Globus pallidus (tissue), 1 donor: ENCODE data around the gene CCN5.

Source experiments
- DNase-seq: peaks from one replicate; pipeline ENCODE4 v3.0.0-alpha.2; 2015; ENCODE audit warnings: low spot score

Gene CCN5

DNA sequence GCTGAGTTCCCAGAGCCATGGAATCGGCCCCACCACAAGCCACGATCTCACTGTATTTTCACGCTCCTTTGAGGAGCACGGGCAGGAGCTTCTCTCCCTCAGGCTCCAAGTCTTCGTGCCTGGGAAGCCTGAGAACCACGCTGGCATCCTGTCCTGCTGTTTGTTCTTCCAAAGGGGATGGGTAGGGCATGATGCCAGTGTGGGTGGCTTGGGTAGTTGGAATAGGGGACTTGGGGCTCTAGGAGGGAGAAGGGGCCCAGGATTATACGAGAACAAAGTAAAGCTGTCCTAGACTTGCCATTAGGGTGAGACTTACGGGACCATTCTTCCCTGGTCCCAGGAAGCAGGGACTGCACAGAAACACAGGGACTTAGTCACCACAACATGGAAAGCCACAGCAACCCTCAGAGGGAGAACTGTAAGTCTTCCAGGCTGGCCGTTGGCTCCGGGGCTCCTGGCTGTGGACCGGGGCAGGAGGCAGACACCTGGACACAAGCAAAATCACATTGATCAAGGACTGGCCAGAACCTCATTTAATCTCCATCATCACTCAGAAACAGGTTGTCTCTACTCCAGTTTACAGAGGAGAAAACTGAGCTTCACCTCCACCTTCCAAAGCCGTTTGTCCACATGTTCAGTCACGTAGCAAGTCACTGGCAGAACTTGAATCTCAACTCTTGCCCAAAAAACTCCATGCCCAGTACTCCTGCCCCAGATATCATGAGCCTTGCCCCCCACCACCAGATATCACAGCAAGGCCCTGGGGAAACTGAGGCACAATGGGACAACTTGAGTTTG lies 1.3 kb downstream of the CCN5 start:
- no peak for DNase-seq

DNA sequence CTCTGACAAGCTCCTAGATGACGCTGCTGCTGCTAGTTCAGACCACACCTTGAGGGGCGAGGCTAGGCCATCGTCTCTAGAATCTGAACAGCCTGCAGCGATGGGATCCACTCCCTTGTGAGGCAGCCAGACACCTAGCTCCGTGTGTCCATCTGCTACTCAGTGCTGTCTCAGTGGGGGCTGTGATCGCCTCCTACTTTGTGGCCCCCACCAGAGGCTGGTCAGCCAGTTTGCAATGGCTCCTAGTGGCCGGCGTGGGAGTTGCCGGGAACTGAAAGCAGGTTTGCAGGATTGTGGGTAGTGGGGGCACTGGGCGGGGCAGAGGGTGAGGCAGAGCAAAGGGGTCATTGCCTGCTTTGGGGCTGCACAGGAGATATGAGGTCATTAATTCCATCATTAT lies 2.8 kb downstream of the CCN5 start:
- no peak for DNase-seq

DNA sequence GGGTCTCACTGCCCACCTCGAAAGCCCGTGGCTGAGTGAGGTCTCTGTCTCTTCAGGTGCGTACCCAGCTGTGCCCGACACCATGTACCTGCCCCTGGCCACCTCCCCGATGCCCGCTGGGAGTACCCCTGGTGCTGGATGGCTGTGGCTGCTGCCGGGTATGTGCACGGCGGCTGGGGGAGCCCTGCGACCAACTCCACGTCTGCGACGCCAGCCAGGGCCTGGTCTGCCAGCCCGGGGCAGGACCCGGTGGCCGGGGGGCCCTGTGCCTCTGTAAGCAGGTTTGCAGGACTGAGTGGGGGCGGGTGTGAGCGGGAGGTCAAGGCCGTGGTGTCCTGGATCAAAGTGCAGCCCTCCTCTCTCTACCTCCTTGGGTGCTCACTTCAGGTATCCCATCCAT lies 4.7 kb downstream of the CCN5 start:
- no peak for DNase-seq

DNA sequence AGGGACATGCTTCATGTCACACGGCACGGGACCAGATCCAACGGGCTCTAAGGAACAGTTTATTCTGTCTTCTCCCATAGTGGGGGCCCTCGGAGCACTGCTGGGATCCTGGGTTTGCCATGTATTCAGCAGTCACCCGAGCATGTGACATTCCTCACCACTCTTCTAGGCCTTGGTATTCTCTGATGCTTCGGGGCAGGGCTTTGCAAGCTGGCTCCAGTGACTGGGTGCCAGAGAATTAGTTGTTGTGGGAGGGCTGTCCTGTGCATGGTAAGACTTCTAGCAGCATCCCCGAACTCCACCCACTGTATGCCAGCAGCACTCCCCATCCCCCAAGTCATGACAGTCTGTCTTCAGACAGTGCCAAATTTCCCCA lies 5.4 kb downstream of the CCN5 start:
- peak; percentile 80 for DNase-seq

DNA sequence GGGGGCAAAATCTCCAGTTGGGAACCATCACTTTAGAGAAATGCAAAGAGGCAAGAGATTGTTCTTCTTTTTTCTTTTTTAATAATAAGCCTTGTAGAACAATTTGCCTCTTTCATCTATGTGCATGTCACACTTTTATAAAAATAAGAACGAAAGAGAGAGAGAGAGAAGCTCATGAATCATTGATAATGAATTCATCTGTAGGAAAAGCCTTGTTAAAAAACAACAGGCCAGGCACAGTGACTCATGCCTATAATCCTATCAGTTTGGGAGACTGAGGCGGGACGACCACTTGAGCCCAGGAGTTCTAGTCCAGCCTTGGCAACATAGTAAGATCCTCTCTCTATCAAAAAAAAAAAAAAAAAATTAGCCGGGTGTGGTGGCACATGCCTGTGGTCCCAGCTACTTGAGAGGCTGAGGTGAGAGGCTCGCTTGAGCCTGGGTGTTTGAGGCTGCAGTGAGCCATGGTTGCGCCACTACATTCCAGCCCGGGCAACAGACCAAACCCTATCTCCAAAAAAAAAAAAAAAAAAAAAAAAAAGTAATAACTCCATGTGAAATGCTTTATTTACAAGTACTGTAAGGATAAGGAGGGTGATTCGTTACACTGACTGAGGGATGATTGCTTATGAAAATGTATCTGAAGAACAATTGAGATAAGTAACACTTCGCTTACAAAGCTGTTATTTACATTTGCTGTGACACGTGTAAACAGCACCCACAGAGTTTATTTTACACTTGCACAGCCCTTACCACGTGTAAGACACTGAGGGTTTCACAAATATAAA lies 6.0 kb downstream of the CCN5 start:
- no peak for DNase-seq

DNA sequence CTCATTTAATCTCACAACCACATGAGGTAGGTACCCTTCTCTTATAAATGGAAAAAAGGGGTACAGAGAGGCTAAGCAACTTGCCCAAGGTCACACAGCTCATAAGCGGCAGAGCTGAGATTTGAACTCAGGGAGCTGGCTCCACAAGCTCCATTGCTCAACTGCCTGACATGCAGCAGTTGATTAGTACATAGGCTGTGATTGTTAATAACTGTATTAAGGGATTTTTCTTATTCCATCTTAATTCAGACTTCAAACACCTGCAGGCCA lies 6.6 kb downstream of the CCN5 start:
- DNase-seq: no peak

DNA sequence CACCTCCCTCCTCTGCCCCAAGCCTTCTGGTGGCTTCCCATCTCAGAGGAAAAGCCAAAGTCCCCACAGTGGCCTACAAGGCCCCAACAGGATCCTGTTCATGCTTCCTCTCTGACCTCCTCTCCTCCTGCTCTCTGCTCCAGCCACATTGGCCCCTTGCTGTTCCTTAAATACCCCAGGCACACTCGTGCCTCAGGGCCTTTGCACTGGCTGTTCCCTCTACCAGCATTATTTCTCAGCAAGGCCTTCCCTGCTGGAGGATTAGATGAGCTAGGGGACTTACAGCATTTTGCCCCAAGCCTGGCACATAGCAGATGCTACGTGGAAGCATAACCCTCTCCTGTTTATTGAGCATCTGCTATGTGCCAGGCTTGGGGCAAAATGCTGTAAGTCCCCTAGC lies 7.8 kb downstream of the CCN5 start:
- no peak for DNase-seq

DNA sequence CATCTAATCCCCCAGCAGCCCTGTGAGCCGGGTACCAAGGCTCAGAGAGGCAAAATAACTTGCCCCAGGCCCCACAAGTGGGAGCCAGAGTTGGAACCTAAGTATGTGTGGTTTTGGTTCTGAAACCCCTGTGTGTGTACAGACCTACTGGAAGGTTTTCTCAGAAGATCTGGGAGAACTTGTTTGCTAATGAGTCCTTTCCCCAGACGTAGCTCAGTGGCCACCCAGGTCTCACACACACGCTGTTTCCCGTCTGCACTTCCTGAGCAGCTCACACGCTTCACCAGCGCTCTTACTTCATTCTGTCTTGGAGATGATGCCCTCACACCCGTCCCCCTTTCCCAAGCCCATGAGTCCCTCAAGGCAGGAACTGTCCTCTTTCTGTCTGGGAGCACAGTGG lies 8.2 kb downstream of the CCN5 start:
- DNase-seq: no peak

DNA sequence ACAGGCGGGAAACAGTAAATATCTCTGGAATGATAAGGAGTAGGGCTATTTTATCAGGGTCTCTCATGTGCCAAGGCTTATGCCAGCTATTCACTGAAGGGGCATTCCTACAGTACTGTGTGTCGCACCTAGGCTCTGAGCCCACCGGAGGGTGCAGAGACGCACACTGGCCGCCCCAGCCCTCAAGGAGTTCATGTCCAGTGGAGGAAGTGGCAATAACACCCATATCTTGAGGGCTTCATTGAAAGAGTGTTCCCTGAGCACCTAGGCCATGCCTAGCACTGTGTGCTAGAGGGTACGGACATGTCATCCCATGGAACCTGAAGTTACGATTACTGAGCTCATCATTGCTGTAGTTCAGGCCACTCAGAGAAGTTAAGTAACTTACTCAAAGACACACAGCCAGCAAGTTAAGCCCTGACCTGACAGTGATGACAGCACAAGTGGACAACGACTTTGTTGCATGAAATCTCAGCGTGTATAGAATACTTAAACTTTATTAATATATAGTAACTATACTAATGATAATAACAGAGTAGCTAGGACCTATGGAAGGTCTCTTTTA lies 8.7 kb downstream of the CCN5 start:
- no peak for DNase-seq

DNA sequence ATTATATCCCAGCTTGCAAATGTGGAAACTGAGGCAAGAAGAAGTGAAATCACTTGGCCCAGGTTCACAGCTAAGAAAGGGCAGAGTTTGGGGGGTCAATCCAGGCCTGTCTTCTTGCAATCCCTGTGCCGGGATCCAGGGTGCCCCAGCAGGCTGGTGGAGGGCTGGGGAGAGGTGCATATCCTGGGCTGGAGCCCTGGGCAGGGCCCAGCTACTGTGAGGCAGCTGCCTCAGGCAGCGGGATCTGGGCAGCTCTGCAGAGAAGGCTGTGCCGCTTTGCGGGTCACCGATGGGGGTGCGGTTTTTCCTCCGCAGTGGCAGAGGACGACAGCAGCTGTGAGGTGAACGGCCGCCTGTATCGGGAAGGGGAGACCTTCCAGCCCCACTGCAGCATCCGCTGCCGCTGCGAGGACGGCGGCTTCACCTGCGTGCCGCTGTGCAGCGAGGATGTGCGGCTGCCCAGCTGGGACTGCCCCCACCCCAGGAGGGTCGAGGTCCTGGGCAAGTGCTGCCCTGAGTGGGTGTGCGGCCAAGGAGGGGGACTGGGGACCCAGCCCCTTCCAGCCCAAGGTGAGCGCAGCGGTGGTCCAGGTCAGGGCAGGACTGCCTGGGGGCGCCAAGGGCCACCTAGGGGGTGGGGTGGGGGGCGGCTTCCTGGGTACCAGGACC lies 9.4 kb downstream of the CCN5 start:
- DNase-seq: no peak

DNA sequence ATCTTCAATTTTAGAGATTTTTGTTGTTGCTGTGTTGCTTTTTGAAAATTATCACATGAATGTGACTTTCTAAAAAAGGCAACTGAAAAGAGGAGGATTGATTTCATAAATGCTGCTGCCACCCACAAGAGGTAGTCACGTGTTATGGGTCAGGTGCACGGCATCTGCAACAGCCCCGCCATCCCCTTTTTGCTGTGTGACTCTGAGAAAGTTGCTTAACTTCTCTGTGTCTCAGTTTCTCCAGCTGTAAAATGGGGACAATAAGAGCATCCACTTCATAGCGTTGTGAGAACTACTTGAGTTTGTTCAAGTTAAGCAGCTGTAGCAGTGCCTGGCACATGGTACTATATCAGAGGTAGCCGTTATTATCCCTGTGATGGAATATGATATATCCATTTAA lies 10.7 kb downstream of the CCN5 start:
- no peak for DNase-seq

DNA sequence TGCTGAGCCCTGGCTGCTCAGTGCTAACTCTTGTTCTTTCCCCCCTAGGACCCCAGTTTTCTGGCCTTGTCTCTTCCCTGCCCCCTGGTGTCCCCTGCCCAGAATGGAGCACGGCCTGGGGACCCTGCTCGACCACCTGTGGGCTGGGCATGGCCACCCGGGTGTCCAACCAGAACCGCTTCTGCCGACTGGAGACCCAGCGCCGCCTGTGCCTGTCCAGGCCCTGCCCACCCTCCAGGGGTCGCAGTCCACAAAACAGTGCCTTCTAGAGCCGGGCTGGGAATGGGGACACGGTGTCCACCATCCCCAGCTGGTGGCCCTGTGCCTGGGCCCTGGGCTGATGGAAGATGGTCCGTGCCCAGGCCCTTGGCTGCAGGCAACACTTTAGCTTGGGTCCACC lies 11.9 kb downstream of the CCN5 start:
- DNase-seq: no peak

DNA sequence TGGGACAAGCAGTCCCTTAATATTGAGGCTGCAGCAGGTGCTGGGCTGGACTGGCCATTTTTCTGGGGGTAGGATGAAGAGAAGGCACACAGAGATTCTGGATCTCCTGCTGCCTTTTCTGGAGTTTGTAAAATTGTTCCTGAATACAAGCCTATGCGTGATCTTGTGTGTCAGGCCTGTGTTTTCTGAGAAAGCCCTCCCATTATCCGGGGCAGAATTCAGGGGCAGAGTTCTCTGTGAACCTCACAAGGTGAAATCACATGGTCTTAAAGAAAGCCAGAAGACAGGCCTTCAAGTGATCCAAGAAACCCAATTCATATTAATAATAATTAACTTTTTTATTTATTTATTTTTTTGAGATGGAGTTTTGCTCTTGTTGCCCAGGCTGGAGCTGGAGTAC lies 12.5 kb downstream of the CCN5 start:
- DNase-seq: no peak

DNA sequence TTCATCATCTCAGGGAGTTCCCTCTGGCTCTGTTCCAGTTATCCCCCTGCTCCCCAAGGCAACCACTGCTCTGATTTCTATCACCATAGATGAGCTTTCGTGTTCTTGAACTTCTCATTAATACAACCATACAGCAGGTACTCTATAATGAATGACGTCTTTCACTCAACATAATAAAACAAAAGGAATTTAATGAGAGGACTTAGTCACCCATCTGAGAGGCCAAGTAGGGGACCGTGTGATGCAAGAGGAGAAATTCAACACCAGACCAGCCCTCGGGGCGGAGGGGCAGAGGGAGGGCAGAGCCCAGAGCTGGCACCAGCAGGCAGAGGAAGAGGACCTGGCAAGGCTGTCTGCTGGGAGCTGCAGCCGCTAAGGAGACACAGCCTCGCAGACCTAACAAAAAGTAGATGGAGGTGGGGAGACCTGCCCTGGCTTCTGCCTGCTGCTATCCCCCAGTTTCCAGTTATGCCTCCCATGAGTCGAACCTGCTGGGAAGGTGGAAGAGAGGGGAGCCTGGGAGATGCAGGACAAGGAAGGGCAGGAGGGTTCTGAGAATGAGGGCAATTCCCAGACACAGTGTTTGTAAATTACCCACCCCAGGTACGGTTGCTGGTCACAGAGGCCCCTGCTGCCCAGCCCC lies 13.8 kb downstream of the CCN5 start:
- DNase-seq: peak; percentile 66

DNA sequence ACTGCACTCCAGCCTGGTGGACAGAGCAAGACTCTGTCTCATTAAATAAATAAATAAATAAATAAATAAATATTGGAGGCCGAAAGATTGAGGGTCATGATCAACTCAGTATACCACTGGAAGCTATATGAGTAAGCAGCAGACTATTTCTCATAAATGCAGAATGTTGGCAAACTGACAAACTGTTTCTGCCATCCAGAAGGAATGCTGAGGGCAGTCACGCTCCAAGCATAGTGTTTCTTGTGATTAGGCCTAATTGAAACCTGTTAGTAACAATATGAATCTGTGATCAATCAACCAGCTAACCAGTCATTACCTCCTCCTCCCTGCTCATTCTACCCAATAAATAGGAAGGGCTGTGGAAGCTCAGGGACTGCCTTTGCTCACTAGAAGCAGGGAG lies 15.3 kb downstream of the CCN5 start:
- no peak for DNase-seq

DNA sequence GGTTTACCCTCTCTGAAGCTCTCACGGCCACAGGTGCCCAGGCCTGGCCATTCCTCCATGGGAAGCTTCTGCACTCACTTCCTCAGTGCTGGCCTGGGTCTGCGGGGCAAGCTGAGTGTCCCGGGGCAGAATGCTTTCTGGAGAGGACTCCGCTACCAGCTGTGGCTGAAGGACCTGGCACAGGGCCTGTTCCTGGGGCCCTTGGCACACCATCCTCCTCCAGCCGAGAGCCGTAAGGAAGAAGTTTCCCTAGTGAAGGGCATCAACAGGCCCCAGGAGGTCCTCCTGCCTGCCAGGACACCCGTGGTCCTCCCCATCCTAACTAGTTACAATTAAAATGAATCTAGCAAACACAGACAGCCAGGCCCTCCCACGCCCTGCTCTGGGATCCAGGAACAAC lies 16.5 kb downstream of the CCN5 start:
- DNase-seq: no peak

DNA sequence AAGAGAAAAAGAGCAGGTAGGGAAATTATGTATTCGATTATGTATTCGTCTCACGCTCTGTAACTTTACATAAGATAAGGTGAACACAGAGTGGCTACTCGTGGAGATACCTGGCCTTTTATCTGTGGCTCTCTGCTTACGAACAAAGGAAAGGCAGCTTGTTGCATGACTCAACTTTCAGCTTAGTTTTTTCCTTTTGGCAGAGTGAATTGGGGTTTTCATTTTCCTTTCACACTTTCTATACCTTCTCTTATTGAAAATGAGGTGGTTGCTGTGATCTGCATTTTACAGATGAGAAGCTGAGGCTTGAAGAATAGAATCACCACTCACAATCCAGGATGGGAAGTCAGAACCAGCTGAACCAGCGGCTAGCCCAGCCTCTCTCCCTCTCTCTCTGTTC lies 17.2 kb downstream of the CCN5 start:
- no peak for DNase-seq

DNA sequence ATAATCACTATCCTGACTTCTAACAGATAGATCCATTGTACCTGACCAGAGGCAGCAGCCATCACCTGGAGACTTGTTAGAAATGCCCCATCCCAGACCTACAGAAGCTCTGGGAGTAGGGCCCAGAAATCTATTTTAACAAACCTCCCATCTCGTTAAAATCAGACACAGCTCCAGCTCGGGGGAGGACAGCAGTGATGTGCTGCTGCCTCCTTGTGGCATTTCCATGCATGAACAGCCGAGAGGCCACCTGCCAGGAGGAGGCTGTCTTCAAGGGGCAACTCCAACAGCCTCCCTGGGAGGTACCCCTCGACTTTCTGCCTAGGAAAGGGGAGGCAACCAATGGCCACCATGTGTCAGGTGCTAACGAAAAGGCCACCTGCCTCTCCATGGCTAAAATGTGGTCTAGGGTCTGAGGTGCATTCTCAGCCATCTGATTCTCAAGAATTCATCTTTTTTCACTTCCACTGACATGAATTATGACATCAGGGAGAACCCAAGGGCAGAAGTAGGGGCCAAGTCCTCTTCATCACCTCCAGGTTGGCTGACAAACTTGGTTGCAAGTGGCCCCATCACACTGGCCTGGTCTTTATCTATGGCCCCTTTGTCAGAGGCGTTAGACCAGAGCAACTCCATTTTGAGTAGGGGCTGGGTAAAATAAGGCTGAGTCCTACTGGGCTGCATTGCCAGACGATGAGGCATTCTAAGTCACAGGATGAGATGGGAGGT lies 18.3 kb downstream of the CCN5 start:
- peak; percentile 78 for DNase-seq

DNA sequence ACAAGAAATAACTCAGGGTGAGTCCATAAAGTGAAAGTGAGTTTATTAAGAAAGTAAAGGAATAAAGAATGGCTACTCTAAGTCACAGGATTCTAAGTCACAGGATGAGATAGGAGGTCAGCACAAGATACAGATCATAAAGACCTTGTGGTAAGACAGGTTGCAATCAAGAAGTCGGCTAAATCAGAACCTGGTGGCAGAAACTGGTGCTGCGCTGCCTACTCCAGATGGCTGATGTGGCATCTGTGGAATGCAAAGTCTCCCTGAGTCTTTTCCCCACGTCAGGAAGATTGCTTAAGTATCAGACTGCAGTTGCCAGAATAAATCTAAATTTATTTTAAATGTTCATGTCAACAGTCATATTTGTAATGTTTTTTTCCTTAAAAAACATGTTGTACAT lies 19.8 kb downstream of the CCN5 start:
- no peak for DNase-seq

DNA sequence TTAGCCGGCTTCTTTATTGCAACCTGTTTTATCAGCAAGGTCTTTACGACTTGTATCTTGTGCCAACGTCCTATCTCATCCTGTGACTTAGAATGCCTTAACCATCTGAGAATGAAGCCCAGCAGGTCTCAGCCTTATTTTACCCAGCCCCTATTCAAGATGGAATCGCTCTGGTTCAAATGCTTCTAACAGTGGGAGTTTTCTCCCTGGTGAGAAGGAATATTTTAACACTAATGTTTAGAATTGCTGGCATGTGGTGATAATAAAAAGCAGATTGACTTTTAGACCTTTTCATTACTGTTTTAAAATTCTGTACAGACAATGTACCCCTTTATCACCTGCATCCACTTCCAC lies 20.6 kb downstream of the CCN5 start:
- no peak for DNase-seq

DNA sequence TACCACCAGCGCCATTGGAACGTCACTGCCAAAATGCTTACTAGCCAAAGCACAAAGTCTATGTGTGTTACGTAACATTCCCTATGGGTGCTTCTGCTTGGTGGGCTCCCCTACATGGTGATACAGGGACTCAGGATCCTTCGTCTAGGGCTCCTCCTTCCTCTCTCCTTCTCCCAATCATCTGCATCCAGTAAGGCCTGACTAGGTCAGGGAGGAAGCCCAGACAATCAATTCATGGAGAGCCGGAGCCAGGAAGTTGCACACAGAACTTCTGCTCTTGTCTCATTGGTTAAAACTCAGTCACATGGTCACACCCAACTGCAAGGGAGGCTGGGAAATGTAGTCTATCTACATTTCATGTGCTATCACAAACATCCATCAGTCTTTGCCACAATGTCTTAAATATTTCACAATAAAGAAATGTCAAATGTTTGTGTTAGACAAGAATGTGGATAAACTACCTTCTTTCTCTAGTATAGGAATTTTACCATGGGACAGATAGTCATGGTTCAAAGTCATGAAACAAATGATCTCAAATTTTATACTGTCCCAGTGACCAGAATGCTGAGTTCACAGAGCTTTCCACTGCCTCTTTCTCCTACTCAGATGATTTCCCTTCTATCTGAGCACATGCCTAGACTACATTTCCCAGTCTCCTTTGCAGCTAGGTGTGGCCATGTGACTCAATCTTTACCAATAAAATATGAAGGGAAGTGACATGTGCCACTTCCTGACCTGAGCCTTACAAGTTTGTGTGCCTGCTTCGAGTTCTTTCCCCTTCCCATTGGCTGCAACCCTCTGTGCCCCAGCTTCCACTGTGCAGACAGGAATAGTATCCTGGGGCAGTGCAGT lies 21.2 kb downstream of the CCN5 start:
- peak; percentile 88 for DNase-seq
